ENCODE measurements around the gene ANKMY1.

- no peak for TF ChIP-seq ESRRA (CRISPR knock-in tag; IDR thresholded peaks at IDR 0.05; ENCODE audit: low read depth)
- TF ChIP-seq POLR2A (IDR thresholded peaks at IDR 0.05; ENCODE audit: insufficient read depth in 1 of 2, low read depth in 2 of 2, low read length in 2 of 2): no peak
- no peak for TF ChIP-seq ZBTB34 (CRISPR knock-in tag; IDR thresholded peaks at IDR 0.05)
- no peak for TF ChIP-seq CTCF (CRISPR knock-in tag; IDR thresholded peaks at IDR 0.05)
- TF ChIP-seq HNRNPL (IDR thresholded peaks at IDR 0.05; ENCODE audit: low read depth, low read length): no peak
- TF ChIP-seq, protein P1, sequence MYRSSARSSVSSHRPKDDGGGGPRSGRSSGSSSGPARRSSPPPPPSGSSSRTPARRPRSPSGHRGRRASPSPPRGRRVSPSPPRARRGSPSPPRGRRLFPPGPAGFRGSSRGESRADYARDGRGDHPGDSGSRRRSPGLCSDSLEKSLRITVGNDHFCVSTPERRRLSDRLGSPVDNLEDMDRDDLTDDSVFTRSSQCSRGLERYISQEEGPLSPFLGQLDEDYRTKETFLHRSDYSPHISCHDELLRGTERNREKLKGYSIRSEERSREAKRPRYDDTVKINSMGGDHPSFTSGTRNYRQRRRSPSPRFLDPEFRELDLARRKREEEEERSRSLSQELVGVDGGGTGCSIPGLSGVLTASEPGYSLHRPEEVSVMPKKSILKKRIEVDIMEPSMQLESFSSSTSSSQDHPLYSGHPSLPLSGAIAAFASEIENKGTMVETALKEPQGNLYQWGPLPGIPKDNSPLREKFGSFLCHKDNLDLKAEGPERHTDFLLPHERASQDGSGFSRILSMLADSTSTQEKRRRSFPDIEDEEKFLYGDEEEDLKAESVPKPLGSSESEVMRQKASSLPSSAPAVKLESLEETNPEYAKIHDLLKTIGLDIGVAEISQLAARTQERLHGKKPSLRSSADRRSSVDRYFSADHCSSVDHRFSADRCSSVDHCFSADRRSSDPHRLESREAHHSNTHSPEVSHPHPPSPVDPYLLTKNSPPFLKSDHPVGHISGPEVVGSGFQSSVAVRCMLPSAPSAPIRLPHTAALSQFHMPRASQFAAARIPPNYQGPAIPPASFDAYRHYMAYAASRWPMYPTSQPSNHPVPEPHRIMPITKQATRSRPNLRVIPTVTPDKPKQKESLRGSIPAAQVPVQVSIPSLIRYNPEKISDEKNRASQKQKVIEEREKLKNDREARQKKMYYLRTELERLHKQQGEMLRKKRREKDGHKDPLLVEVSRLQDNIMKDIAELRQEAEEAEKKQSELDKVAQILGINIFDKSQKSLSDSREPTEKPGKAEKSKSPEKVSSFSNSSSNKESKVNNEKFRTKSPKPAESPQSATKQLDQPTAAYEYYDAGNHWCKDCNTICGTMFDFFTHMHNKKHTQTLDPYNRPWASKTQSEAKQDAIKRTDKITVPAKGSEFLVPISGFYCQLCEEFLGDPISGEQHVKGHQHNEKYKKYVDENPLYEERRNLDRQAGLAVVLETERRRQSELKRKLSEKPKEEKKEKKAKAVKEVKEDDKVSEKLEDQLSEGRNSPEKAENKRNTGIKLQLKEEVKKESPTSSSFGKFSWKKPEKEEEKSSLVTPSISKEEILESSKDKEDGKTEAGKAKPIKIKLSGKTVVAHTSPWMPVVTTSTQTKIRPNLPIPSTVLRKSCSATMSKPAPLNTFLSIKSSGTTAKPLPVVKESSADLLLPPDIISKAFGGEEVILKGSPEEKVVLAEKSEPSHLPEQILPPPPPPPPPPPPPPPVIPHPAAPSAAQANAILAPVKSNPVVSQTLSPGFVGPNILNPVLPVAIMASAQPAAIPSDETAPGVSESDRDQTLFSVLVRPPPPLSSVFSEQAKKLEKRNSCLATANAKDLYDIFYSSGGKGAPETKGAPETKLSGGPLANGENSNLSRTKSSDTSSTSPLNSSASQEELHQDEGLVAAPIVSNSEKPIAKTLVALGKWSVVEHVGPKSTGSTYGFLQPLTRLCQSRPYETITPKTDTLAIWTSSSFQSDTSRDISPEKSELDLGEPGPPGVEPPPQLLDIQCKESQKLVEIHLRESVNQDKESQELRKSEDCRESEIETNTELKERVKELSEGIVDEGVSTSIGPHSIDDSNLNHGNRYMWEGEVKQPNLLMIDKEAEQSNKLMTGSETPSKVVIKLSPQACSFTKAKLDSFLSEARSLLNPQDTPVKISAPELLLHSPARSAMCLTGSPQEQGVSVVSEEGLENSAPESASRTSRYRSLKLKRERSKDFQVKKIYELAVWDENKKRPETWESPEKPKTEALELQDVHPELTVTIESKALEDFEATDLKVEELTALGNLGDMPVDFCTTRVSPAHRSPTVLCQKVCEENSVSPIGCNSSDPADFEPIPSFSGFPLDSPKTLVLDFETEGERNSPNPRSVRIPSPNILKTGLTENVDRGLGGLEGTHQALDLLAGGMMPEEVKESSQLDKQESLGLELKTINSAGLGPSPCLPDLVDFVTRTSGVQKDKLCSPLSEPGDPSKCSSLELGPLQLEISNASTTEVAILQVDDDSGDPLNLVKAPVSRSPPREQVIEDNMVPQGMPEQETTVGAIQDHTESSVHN (CRISPR knock-in tag; IDR thresholded peaks at IDR 0.05): no peak
- no peak for TF ChIP-seq XRCC5 (optimal IDR thresholded peaks at IDR 0.05; ENCODE audit: low read length)
- TF ChIP-seq, protein P2, sequence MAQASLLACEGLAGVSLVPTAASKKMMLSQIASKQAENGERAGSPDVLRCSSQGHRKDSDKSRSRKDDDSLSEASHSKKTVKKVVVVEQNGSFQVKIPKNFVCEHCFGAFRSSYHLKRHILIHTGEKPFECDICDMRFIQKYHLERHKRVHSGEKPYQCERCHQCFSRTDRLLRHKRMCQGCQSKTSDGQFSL (CRISPR knock-in tag; IDR thresholded peaks at IDR 0.05): no peak
- TF ChIP-seq, protein P3, sequence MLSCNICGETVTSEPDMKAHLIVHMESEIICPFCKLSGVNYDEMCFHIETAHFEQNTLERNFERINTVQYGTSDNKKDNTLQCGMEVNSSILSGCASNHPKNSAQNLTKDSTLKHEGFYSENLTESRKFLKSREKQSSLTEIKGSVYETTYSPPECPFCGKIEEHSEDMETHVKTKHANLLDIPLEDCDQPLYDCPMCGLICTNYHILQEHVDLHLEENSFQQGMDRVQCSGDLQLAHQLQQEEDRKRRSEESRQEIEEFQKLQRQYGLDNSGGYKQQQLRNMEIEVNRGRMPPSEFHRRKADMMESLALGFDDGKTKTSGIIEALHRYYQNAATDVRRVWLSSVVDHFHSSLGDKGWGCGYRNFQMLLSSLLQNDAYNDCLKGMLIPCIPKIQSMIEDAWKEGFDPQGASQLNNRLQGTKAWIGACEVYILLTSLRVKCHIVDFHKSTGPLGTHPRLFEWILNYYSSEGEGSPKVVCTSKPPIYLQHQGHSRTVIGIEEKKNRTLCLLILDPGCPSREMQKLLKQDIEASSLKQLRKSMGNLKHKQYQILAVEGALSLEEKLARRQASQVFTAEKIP (CRISPR knock-in tag; IDR thresholded peaks at IDR 0.05; ENCODE audit: borderline replicate concordance): no peak
- TF ChIP-seq TARDBP (CRISPR knock-in tag; IDR thresholded peaks at IDR 0.05): no peak
- no peak for TF ChIP-seq CSRNP2 (CRISPR knock-in tag; conservative IDR thresholded peaks at IDR 0.05; ENCODE audit: low read depth)
- TF ChIP-seq STAT5B (CRISPR knock-in tag; IDR thresholded peaks at IDR 0.05): no peak
Observed at GRCh38 chr2:240456447-240457222, 101.2 kb downstream of the ANKMY1 start.

Data from HepG2 (cell line).